ENCODE measurements around the gene ANXA2. TPM values are rescaled to one million over a fixed set of nuclear protein-coding genes. Genes with fewer than 3 reads are reported as not detected.

ANXA2 gene
- total RNA-seq, 1 donor from 2014 or later: 214 TPM

GRCh38 chr15:60376677-60377095, 21.1 kb downstream of the ANXA2 start:
- no peak overlapping the region for H3K4me3 Mint-ChIP-seq
- H3K27me3 Mint-ChIP-seq: no peaks in the 10 kb centered on the region
- no peaks in the 10 kb centered on the region for H3K9me3 Mint-ChIP-seq
- intact Hi-C loops (cut with micrococcal nuclease): no loop called here
- no peak overlapping the region for H3K27ac Mint-ChIP-seq
- peaks cover 12% of the 10 kb centered on the region for H3K4me1 Mint-ChIP-seq
- peaks cover 54% of the 10 kb centered on the region for H3K36me3 Mint-ChIP-seq (ENCODE audit: low read depth)
- no peak for DNase-seq

DNA sequence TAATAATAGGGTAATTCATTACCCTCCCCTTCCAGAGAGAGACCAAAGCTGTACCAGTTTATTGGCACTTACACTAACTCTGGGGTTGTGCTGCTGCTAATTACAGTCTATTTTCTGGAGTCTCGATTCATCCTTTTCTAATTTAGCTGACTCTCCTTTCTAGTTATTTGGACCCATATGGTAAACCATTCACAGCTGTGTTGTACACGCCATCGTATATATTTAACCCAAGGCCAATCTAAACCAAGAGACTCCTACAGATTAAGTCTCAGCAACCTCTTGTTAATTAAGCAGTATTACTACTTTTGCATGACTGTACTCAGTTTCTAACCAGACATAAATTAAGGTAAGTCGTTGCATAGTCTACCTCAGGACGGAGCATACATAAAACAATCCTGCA, 22.5 kb downstream of the ANXA2 start:
- Mint-ChIP-seq H3K4me1 (peaks cover 24% of the 10 kb centered on the region), H3K9me3 (no peaks in the 10 kb centered on the region), H3K36me3 (ENCODE audit: low read depth) (peaks cover 56% of the 10 kb centered on the region), H3K27me3 (no peaks in the 10 kb centered on the region), H3K4me3 (no peak overlapping the region), H3K27ac (no peak overlapping the region)
- no peak for DNase-seq
- intact Hi-C loops (cut with micrococcal nuclease): no loop called here

DNA sequence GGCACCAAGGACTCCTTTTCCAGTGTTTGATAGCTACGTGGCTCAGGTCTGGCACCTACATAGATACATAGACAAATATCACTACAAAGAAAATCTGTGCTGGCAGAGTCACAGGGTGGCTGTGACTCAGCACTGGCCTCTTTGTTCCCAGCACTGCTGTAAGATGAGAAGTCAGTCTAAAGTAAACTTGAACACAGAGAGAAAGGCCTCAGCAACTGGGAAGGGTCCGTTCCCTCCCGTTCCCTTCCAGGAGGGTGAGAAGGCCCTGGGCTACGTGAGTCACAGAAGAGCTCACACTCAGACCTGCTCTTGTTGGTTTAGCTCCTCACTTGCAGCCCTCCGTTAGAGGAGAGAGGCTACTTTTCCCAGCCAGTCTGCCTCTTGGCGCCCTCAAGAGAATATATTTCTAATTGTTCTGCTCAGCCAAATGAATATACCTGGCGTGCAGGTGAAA, 23.1 kb downstream of the ANXA2 start:
- intact Hi-C loops (cut with micrococcal nuclease): no loop called here
- no peaks in the 10 kb centered on the region for H3K27me3 Mint-ChIP-seq
- no peak for DNase-seq
- H3K4me1 Mint-ChIP-seq: peaks cover 26% of the 10 kb centered on the region
- no peaks in the 10 kb centered on the region for H3K9me3 Mint-ChIP-seq
- peaks cover 54% of the 10 kb centered on the region for H3K36me3 Mint-ChIP-seq (ENCODE audit: low read depth)
- H3K27ac Mint-ChIP-seq: no peak overlapping the region
- H3K4me3 Mint-ChIP-seq: no peak overlapping the region

- Mint-ChIP-seq H3K36me3 (ENCODE audit: low read depth) (peaks cover 56% of the 10 kb centered on the region), H3K27me3 (no peaks in the 10 kb centered on the region), H3K4me3 (no peak overlapping the region), H3K27ac (peak overlapping the region; percentile 4), H3K9me3 (no peaks in the 10 kb centered on the region), H3K4me1 (peaks cover 26% of the 10 kb centered on the region)
- DNase-seq: no peak
- intact Hi-C loops (cut with micrococcal nuclease): no loop called here
Observed at GRCh38 chr15:60374209-60374608, 23.6 kb downstream of the ANXA2 start.

DNA sequence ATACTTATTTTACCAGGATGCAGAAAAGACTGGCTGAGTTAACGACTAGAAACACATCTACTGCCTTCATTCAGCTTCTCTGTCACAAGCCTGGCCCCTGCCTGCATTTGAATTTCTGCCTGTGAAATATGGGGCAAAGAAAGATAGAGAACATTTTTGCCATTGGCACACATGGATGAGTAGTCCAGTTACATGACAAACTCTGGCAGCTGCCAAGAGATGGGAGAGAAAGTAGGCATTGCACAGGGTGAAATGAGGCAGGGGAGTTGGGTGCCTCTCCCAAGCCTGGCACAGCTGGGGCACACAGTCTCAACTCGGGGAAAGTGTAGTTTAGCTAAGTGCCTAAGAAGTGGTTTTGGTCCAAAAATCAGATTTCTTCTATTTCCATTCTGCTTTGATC, 24.0 kb downstream of the ANXA2 start:
- H3K27me3 Mint-ChIP-seq: no peaks in the 10 kb centered on the region
- H3K4me1 Mint-ChIP-seq: peaks cover 26% of the 10 kb centered on the region
- H3K36me3 Mint-ChIP-seq (ENCODE audit: low read depth): peaks cover 56% of the 10 kb centered on the region
- intact Hi-C loops (cut with micrococcal nuclease): no loop called here
- no peak for DNase-seq
- H3K9me3 Mint-ChIP-seq: no peaks in the 10 kb centered on the region
- H3K27ac Mint-ChIP-seq: peak overlapping the region; percentile 8
- no peak overlapping the region for H3K4me3 Mint-ChIP-seq

DNA sequence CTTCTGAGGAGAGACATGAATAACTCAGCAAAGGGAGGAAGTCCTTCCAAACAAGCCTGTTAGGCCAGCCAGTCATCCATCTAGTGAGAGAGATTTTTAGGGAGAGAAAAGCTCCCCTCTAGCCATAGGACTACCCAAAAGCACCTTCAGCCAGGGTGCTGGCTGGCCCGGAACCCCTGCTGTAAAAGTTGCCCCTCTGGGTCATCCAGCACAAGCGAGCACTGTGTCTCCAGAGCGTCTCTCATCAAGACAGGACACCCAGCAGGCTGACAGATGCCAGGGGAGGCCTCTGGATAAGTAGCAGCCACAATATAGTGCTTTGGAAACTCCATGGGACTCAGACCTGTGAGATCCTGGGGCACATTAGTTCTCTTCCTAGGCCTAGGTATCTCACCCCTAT, 24.5 kb downstream of the ANXA2 start:
- Mint-ChIP-seq H3K4me3 (no peak overlapping the region), H3K27me3 (no peaks in the 10 kb centered on the region), H3K27ac (peak overlapping the region; percentile 18), H3K4me1 (peaks cover 26% of the 10 kb centered on the region), H3K36me3 (ENCODE audit: low read depth) (peaks cover 56% of the 10 kb centered on the region), H3K9me3 (no peaks in the 10 kb centered on the region)
- intact Hi-C loops (cut with micrococcal nuclease): no loop called here
- no peak for DNase-seq

DNA sequence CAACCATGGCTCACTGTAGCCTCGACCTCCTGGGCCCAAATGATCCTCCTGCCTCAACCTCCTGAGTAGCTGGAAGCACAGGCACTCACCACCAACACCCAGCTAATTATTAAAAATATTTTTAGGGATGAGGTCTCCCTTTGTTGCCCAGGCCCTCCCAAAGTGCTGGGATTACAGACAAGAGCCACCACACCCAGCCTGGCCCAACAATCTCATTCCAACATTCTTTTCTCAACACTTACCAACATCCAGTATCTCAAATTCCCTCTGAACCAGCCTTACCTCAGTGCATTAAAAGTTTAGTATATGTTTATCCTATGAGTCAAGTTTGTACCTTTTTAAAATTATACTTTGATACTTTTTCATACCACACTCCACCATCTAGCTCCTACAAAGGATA, 25.0 kb downstream of the ANXA2 start:
- Mint-ChIP-seq H3K4me3 (no peak overlapping the region), H3K36me3 (ENCODE audit: low read depth) (peaks cover 56% of the 10 kb centered on the region), H3K9me3 (no peaks in the 10 kb centered on the region), H3K27ac (peak overlapping the region; percentile 18), H3K27me3 (no peaks in the 10 kb centered on the region), H3K4me1 (peaks cover 26% of the 10 kb centered on the region)
- no peak for DNase-seq
- intact Hi-C loops (cut with micrococcal nuclease): no loop called here

DNA sequence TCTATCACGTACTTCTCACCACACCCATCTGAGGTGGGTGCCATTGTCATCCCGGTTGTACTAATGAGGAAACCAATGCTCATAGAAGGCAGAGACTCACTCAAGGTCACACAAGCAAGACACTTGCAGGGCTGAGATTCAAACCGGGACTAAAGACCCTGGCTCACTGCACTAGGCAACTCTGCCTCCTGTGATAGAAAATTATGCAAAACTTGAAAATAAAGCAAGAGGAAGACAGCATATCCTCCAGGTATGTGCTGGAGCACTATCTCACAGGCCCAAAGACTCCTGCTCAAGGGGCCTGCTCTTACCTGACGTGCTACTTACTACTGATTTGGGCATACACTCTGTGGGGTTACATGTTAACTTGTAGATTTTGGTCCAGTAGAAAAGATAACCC, 25.6 kb downstream of the ANXA2 start:
- Mint-ChIP-seq H3K27ac (peak overlapping the region; percentile 60), H3K27me3 (no peaks in the 10 kb centered on the region), H3K4me3 (no peak overlapping the region), H3K9me3 (no peaks in the 10 kb centered on the region), H3K36me3 (ENCODE audit: low read depth) (peaks cover 55% of the 10 kb centered on the region), H3K4me1 (peaks cover 26% of the 10 kb centered on the region)
- DNase-seq: no peak
- intact Hi-C loops (cut with micrococcal nuclease): no loop called here

DNA sequence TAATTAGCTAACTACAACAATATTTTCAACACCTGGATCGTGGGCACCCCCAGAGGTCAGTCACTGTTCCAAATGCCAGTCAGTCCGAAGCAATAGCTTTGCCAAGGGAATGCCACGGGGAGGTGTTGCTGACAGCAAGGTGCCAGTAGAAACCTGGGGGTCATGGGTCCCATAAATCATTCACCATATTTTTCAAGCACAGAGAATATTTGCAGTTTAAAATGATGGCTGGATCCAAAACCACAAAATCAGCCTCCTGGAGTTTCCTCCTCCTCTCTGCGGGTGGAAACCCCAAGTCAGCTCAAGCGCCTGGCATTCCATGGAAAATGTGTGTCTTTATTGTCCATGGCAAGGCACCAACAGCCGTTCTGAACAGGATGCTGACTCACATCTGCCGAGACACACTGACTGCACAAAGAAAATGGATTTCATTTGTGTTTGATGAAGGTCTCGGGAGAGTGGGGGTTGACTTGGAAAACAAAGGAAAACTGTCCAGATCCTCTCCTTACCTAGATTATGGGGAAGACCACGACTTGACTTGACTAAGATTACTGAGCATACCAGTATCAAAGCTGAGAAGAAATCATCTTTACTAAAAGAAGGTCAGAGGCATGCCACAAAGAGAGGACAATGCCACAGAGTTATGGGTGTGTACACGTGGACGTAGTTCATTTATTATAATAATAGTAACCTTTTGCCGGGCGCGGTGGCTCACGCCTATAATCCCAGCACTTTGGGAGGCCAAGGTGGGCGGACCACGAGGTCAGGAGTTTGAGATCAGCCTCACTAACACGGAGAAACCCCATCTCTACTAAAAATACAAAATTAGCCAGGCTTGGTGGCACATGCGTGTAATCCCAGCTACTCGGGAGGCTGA, 26.4 kb downstream of the ANXA2 start:
- Mint-ChIP-seq H3K27ac (peak overlapping the region; percentile 97), H3K4me1 (peaks cover 26% of the 10 kb centered on the region), H3K4me3 (peak overlapping the region; percentile 41), H3K36me3 (ENCODE audit: low read depth) (peaks cover 51% of the 10 kb centered on the region), H3K9me3 (no peaks in the 10 kb centered on the region), H3K27me3 (no peaks in the 10 kb centered on the region)
- no peak for DNase-seq
- intact Hi-C loops (cut with micrococcal nuclease): loop anchor here (2.0 kb wide), 1 partner anchor 17 kb away; no protein-coding TSS in a partner anchor

GRCh38 chr15:60370869-60371136, 27.0 kb downstream of the ANXA2 start:
- Mint-ChIP-seq H3K4me1 (peaks cover 26% of the 10 kb centered on the region), H3K27me3 (no peaks in the 10 kb centered on the region), H3K9me3 (no peaks in the 10 kb centered on the region), H3K27ac (peak overlapping the region; percentile 97), H3K36me3 (ENCODE audit: low read depth) (peaks cover 49% of the 10 kb centered on the region), H3K4me3 (peak overlapping the region; percentile 18)
- no peak for DNase-seq
- intact Hi-C loops (cut with micrococcal nuclease): loop anchor here (2.0 kb wide), 1 partner anchor 18 kb away; no protein-coding TSS in a partner anchor

DNA sequence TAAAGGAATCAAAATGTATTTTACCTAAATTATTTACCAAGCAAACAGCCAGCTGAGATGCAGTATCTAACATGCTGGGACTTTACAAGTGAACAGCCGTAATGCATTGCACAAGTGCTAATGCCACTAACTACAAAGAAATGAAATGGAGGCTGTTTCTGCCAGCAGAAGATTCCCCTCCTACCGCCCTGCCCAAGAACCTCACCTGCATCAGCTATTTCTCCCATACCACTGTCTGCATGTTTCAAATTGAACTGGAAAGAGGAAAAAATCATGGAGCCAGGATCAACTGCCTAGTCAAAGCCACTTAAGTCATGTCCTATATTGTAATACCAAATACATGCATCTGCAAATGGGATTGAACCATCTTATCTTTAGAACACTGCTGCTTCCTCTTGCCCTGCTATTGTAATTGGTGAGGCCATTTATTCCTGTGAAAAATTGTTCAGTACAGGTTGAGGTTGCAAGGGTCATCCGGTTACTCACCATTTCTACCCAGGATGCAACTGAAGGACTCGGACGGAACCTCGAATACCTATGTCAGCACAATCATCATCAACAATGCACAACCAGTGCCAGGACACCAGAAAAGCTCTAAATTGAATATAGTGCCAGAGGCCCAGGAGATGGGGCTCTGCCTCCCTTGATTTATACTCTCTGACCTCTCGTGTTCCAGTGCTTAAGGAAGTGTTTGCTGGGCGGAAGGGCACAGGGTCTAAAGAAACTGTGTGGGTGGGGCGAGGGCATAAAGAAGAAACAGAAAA, 27.5 kb downstream of the ANXA2 start:
- no peaks in the 10 kb centered on the region for H3K9me3 Mint-ChIP-seq
- H3K27ac Mint-ChIP-seq: peak overlapping the region; percentile 97
- intact Hi-C loops (cut with micrococcal nuclease): loop anchor here (2.0 kb wide), 1 partner anchor 19 kb away; no protein-coding TSS in a partner anchor
- H3K27me3 Mint-ChIP-seq: no peaks in the 10 kb centered on the region
- DNase-seq: no peak
- H3K36me3 Mint-ChIP-seq (ENCODE audit: low read depth): peaks cover 46% of the 10 kb centered on the region
- H3K4me1 Mint-ChIP-seq: peaks cover 27% of the 10 kb centered on the region
- peak overlapping the region; percentile 18 for H3K4me3 Mint-ChIP-seq

GRCh38 chr15:60369696-60370095, 28.1 kb downstream of the ANXA2 start:
- no peak overlapping the region for H3K4me3 Mint-ChIP-seq
- H3K9me3 Mint-ChIP-seq: no peaks in the 10 kb centered on the region
- H3K36me3 Mint-ChIP-seq (ENCODE audit: low read depth): peaks cover 46% of the 10 kb centered on the region
- intact Hi-C loops (cut with micrococcal nuclease): loop anchor here (2.0 kb wide), 1 partner anchor 19 kb away; no protein-coding TSS in a partner anchor
- H3K27me3 Mint-ChIP-seq: no peaks in the 10 kb centered on the region
- peaks cover 28% of the 10 kb centered on the region for H3K4me1 Mint-ChIP-seq
- H3K27ac Mint-ChIP-seq: no peak overlapping the region
- no peak for DNase-seq

DNA sequence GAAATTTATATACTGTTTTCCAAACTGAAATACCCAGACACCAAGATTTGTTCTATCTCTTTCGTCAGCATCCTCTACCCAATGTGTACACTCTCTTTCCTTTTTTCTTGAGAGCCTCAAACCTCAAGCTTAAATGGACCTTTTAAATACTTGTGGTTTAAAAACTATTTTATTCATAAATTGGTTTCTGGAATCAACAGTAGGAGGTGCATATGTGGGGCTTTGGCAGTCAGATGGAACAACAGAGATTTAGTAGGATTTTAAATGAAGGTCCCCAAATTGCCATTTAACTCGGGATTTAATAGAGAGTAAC, 33.2 kb downstream of the ANXA2 start:
- no peak overlapping the region for H3K4me3 Mint-ChIP-seq
- no peaks in the 10 kb centered on the region for H3K9me3 Mint-ChIP-seq
- H3K4me1 Mint-ChIP-seq: peaks cover 34% of the 10 kb centered on the region
- DNase-seq: no peak
- H3K27ac Mint-ChIP-seq: no peak overlapping the region
- H3K36me3 Mint-ChIP-seq (ENCODE audit: low read depth): peaks cover 55% of the 10 kb centered on the region
- intact Hi-C loops (cut with micrococcal nuclease): no loop called here
- no peaks in the 10 kb centered on the region for H3K27me3 Mint-ChIP-seq

GRCh38 chr15:60363903-60364611, 33.7 kb downstream of the ANXA2 start:
- intact Hi-C loops (cut with micrococcal nuclease): loop anchor here (2.0 kb wide), 2 partner anchors 25 to 115 kb away; partner anchors contain the start of gene ICE2
- H3K27ac Mint-ChIP-seq: peak overlapping the region; percentile 74
- peaks cover 34% of the 10 kb centered on the region for H3K4me1 Mint-ChIP-seq
- no peaks in the 10 kb centered on the region for H3K27me3 Mint-ChIP-seq
- H3K9me3 Mint-ChIP-seq: no peaks in the 10 kb centered on the region
- DNase-seq: no peak
- no peak overlapping the region for H3K4me3 Mint-ChIP-seq
- H3K36me3 Mint-ChIP-seq (ENCODE audit: low read depth): peaks cover 55% of the 10 kb centered on the region

Measured in activated CD4-positive, alpha-beta T cell treated with anti-CD3 and anti-CD28 coated beads, Interleukin-2, amount 10 ng/mL, durations not matched to agents 24 days and 14 days (primary cell).